NCI-H1092 (cell line): ENCODE measurements around the gene BAG2.

Experiments
- DNase-seq: peaks from one replicate; lab custom pipeline; 2025; lab: John Stamatoyannopoulos, UW

The BAG2 gene

DNA sequence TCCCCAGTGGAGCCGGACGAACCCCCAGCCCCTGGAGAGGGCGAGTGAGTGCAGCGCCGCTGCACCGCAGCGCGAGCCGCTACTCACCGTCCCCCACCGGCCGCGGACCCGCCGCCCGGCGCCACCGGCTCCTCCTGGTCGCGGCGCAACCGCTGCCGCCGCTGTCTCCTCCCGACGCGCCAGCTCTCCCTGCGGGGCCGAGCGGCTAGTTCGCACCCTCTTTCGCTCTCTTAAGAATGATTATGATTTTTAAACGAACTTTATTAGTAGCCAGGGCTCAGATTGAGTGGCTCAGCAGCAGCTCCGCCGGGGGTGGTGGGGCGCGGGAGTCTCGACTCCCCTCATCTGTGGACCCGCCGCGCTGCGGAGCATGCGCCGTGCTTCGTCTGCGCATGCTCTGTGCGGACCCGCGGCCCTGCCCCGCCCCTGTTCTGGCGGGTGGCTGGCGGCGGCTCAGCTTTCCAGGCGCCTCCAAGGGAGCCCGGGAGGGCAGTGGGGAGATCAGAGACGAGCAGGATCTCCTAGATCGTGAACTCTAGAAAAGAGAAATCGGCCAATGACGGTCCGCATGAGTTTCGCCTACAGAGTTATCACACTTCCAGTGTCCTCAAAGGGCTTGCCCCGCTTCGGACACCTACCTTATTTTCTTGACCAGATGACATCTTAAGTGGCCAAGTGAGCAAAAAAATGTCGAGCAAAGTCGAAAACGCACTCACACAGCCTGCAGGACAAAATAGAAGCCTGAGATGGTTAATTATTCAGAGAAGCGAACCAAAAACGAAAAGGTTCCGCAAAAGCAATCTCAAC is 50.0 kb downstream of the BAG2 start, which contains the start of gene RAB23:
RAB23 (minus strand) TSS at position 372 of the 807 bp plus-strand sequence. CDS start 11,927 bp downstream, outside the sequence.
- DNase-seq = peak; percentile 66

DNA sequence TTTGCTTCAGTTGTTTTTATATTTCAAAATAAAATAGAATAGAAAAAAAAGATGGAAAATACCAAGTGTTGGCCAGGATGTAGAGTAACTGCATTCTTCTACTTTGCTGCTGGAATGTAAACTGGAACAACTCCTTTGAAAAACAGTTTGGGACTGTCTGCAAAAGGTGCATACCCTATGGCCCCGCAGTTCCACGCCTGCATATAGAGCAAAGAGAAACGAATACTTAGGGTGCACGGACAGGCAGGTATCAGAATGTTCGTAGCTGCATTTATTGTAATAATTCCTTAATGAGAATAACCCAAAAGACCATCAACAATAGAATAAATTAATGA is 50.6 kb downstream of the BAG2 start:
- DNase-seq = no peak

DNA sequence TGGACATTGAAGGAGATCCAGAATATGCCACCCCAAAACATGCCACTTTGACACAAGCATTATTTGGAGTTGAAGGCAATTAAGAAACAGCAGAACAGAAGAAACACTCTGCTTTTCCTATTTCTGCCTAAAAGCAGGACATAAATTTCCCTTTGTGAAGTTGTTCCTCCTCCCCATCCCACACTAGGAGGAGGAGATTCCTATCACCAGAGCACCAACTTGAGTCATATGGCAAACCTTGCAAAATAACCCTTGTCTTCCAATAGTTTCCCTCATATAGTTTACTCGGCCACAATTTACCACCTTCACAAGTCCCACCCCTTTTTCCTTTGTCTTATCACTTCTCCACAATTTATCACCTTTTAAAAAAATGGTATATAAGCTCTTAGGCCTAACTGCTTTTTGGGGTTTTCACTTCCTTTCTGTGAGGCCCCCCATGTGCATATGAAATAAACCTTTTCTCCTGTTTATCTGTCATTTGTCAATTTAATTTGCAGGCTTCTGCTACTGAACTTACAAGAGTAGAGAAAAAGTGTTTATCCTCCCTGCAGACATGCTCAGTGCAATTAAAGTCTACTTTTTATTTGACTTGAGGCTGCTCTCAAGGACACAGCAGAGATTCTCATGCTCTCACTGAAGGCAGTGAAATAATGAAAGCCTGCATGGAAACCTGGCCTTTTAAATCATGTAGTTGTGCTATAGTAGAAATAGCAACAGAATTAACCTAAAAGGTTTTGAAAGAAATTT is 52.8 kb downstream of the BAG2 start:
- DNase-seq = no peak

DNA sequence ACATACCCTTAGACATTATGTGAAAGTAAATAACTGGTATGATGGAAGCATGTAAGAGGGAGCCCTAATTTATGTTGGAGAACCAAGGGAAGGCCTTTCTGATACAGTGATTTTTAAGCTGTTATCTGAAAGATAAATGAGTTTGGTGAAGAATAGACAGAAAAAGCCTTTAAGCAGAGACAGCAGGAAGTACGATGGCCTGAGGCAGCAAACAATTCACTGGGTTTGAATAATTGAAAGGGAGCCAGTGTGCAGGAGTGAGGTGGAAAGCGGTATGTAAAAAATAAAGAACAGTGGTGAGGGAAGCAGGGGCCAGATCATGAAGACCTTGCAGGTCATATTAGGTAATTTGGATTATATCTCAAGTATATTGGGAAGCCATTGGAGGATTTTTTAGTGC is 54.1 kb downstream of the BAG2 start:
- no peak for DNase-seq
